Type B pancreatic cell (in vitro differentiated cells): ENCODE results near the gene CSAG1. TPM values are rescaled to one million over a fixed set of nuclear protein-coding genes. Genes with fewer than 3 reads are reported as not detected.
"Not testable (repeated sequence)": the region's sequence is repeated elsewhere in the genome, so short reads cannot be mapped to it uniquely, and the experiment has no call there.

ENCODE experiments used
- DNase-seq: peaks from one replicate; pipeline ENCODE4 v3.0.0; 2021; ENCODE audit warnings: mixed read lengths; ENCODE audit not compliant: unreplicated experiment; ENCODE audit errors: extremely low spot score
- H3K27ac Mint-ChIP-seq: 2 replicates; pipeline ENCODE4 v1.8.0; 2021; ENCODE audit warnings: mild to moderate bottlenecking, mixed read lengths
- H3K27me3 Mint-ChIP-seq: 2 replicates; pipeline ENCODE4 v1.8.0; 2021; ENCODE audit warnings: mixed read lengths
- H3K36me3 Mint-ChIP-seq: 2 replicates; pipeline ENCODE4 v1.8.0; 2021; ENCODE audit warnings: mixed read lengths
- H3K4me1 Mint-ChIP-seq: one replicate; pipeline ENCODE4 v1.8.0; 2021; ENCODE audit warnings: mixed read lengths; ENCODE audit not compliant: unreplicated experiment
- H3K4me3 Mint-ChIP-seq: 2 replicates; pipeline ENCODE4 v1.8.0; 2021; ENCODE audit warnings: mild to moderate bottlenecking, mixed read lengths
- H3K9me3 Mint-ChIP-seq: 2 replicates; pipeline ENCODE4 v1.8.0; 2021; ENCODE audit warnings: mixed read lengths
- total RNA-seq: library from RNA; stranded (reverse); gene quantifications from 2 replicates; pipeline ENCODE4 v1.2.1, GENCODE V29; 2021; ENCODE audit warnings: low replicate concordance
- TF ChIP-seq, protein P1 (sequence below): fragments of 200-600 bp; sonication (generic); conservative IDR thresholded peaks from 2 replicates; pipeline ENCODE4 v1.5.0; 2021; ENCODE audit warnings: antibody characterized with exemption, mild to moderate bottlenecking

CSAG1 gene
- total RNA-seq, 1 donor from 2014 or later = not detected

DNA sequence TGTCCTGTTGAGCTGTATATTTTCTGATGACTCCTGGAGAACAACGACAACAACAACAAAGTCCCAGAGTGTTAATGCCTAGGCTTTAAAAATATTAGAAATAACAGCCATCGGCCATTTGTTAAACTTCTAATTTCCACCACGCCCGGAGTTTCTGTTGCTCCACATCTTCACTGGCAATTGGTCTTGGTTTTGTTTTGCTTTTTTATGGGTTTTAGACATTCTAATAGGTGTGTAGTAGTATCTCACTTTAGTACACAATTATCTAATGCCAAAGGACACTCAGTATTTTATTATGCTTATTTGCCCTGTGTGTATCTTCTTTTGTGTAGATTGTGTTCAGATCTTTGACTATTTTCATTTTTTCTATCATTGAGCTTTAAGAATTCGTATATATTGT is 5.0 kb upstream of the CSAG1 start:
- TF ChIP-seq, protein P1, sequence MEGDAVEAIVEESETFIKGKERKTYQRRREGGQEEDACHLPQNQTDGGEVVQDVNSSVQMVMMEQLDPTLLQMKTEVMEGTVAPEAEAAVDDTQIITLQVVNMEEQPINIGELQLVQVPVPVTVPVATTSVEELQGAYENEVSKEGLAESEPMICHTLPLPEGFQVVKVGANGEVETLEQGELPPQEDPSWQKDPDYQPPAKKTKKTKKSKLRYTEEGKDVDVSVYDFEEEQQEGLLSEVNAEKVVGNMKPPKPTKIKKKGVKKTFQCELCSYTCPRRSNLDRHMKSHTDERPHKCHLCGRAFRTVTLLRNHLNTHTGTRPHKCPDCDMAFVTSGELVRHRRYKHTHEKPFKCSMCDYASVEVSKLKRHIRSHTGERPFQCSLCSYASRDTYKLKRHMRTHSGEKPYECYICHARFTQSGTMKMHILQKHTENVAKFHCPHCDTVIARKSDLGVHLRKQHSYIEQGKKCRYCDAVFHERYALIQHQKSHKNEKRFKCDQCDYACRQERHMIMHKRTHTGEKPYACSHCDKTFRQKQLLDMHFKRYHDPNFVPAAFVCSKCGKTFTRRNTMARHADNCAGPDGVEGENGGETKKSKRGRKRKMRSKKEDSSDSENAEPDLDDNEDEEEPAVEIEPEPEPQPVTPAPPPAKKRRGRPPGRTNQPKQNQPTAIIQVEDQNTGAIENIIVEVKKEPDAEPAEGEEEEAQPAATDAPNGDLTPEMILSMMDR = no peak
- Mint-ChIP-seq H3K4me3 (no peak overlapping the region), H3K27me3 (no peaks in the 10 kb centered on the region)

DNA sequence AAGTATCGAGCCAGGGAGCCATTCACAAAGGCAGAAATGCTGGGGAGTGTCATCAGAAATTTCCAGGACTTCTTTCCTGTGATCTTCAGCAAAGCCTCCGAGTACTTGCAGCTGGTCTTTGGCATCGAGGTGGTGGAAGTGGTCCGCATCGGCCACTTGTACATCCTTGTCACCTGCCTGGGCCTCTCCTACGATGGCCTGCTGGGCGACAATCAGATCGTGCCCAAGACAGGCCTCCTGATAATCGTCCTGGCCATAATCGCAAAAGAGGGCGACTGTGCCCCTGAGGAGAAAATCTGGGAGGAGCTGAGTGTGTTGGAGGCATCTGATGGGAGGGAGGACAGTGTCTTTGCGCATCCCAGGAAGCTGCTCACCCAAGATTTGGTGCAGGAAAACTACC is 3.0 kb upstream of the CSAG1 start:
- not testable (repeated sequence) for H3K27ac Mint-ChIP-seq, H3K36me3 Mint-ChIP-seq

More for the DNA sequence above, 5.0 kb upstream of the CSAG1 start:
- Mint-ChIP-seq H3K9me3 (no peaks in the 10 kb centered on the region), H3K27ac (no peak overlapping the region), H3K36me3 (no peaks in the 10 kb centered on the region), H3K4me1 (no peaks in the 10 kb centered on the region)
- no peak for DNase-seq

DNA sequence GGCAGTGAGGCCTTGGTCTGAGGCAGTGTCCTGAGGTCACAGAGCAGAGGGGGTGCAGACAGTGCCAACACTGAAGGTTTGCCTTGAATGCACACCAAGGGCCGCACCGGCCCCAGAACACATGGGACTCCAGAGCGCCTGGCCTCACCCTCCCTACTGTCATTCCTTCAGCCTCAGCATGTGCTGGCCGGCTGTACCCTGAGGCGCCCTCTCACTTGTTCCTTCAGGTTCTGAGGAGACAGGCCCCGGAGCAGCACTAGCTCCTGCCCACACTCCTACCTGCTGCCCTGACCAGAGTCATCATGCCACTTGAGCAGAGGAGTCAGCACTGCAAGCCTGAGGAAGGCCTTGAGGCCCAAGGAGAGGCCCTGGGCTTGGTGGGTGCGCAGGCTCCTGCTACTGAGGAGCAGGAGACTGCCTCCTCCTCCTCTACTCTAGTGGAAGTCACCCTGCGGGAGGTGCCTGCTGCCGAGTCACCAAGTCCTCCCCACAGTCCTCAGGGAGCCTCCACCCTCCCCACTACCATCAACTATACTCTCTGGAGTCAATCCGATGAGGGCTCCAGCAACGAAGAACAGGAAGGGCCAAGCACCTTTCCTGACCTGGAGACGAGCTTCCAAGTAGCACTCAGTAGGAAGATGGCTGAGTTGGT is 2.5 kb upstream of the CSAG1 start:
- Mint-ChIP-seq H3K4me3 (no peak overlapping the region), H3K4me1 (no peaks in the 10 kb centered on the region), H3K27me3 (peaks cover 3% of the 10 kb centered on the region), H3K36me3 (no peaks in the 10 kb centered on the region), H3K27ac (no peak overlapping the region), H3K9me3 (no peaks in the 10 kb centered on the region)
- TF ChIP-seq, protein P1 = no peak
- no peak for DNase-seq

More for the DNA sequence above, 3.0 kb upstream of the CSAG1 start:
- not testable (repeated sequence) for H3K4me3 Mint-ChIP-seq, H3K27me3 Mint-ChIP-seq, H3K4me1 Mint-ChIP-seq, H3K9me3 Mint-ChIP-seq, DNase-seq

DNA sequence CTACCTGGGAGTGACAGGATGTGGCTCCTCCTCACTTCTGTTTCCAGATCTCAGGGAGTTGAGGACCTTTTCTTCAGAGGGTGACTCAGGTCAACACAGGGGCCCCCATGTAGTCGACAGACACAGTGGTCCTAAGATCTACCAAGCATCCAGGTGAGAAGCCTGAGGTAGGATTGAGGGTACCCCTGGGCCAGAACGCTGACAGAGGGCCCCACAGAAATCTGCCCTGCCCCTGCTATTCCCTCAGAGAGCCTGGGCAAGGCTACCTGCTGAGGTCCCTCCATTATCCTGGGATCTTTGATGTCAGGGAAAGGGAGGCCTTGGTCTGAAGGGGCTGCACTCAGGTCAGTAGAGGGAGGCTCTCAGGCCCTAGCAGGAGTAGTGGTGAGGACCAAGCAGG is 1.6 kb upstream of the CSAG1 start:
- TF ChIP-seq, protein P1 = no peak
- Mint-ChIP-seq H3K4me3 (no peak overlapping the region), H3K27ac (no peak overlapping the region), H3K9me3 (no peaks in the 10 kb centered on the region), H3K4me1 (no peaks in the 10 kb centered on the region), H3K27me3 (peaks cover 3% of the 10 kb centered on the region), H3K36me3 (no peaks in the 10 kb centered on the region)
- no peak for DNase-seq

DNA sequence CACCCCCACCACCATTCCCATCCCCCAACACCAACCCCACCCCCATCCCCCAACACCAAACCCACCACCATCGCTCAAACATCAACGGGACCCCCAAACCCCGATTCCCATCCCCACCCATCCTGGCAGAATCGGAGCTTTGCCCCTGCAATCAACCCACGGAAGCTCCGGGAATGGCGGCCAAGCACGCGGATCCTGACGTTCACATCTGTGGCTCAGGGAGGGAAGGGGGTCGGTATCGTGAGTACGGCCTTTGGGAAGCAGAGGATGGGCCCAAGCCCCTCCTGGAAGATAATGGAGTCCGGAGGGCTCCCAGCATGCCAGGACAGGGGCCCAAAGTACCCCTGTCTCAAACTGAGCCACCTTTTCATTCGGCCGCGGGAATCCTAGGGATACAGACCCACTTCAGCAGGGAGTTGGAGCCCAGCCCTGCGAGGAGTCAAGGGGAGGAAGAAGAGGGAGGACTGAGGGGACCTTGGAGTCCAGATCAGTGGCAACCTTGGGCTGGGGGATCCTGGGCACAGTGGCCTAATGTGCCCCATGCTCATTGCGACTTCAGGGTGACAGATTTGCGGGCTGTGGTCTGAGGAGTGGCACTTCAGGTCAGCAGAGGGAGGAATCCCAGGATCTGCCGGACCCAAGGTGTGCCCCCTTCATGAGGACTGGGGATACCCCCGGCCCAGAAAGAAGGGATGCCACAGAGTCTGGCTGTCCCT is 780 bp upstream of the CSAG1 start:
- not testable (repeated sequence) for H3K9me3 Mint-ChIP-seq, DNase-seq, H3K4me3 Mint-ChIP-seq, H3K27ac Mint-ChIP-seq, H3K27me3 Mint-ChIP-seq, H3K36me3 Mint-ChIP-seq, H3K4me1 Mint-ChIP-seq

DNA sequence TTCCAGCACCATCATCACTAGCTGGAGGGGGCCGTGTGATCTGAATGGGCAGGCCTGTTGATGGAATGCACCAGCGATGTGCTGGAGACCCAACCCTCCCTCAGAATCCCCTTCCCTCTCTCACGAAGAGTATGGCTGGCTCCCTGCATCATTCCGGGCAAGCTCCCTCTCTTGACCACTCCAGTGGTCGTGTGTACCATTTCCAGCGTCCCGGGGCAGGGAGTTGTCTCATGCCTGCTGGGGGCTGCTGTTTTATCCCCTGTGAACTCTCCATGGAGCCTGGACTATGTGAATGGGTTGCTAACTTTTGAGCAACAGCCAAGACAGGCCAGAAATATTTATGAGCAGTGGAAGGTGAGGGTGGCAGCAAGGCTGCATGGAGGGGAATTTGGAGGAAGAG is 8.1 kb downstream of the CSAG1 start:
- Mint-ChIP-seq H3K27me3 (no peaks in the 10 kb centered on the region), H3K9me3 (no peaks in the 10 kb centered on the region), H3K27ac (no peak overlapping the region), H3K36me3 (no peaks in the 10 kb centered on the region), H3K4me1 (no peaks in the 10 kb centered on the region), H3K4me3 (no peak overlapping the region)
- DNase-seq = no peak
- TF ChIP-seq, protein P1 = no peak

DNA sequence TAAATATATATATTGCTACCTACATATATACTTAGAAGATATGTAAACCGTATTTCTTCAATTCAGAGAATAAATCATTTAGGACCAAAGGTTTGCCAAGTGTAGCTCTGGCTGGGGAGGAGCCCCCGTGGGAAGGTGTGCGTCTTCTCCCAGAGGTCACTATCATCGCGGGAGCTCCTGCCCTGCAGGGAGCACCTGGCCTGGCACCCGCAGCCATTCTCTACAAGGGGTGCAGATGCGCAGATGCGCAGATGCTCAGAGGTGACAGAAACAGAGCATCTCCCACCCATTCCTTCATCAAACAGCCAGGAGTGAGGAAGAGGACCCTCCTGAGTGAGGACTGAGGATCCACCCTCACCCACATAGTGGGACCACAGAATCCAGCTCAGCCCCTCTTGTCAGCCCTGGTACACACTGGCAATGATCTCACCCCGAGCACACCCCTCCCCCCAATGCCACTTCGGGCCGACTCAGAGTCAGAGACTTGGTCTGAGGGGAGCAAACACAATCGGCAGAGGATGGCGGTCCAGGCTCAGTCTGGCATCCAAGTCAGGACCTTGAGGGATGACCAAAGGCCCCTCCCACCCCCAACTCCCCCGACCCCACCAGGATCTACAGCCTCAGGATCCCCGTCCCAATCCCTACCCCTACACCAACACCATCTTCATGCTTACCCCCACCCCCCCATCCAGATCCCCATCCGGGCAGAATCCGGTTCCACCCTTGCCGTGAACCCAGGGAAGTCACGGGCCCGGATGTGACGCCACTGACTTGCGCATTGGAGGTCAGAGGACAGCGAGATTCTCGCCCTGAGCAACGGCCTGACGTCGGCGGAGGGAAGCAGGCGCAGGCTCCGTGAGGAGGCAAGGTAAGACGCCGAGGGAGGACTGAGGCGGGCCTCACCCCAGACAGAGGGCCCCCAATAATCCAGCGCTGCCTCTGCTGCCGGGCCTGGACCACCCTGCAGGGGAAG is 19.4 kb downstream of the CSAG1 start, which contains the start of gene MAGEA2B:
MAGEA2B (plus strand) TSS at position 814 of the 973 bp plus-strand sequence. CDS start 2,479 bp downstream, outside the sequence.
- H3K4me1 Mint-ChIP-seq, DNase-seq, H3K27ac Mint-ChIP-seq, H3K9me3 Mint-ChIP-seq, H3K4me3 Mint-ChIP-seq, H3K27me3 Mint-ChIP-seq, H3K36me3 Mint-ChIP-seq: not testable (repeated sequence)

DNA sequence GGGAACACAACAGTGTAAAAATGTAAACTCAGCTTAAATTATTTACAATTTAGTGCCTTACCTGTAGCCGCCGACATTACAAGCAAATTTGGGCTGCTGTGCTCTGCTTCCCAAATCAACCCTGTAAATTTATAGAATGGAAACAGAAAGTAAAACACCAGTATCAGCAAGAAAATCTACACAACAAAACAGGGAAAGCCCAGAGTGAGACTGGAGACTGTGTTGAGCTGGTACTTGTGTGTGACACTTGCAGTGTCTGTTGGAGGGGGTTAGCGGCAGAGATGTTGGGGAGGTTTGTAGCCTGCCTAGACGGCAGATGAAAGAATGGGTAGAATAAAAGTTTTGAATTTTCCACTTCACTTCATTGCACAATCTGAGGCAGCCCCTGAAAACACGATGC is 20.3 kb downstream of the CSAG1 start:
- DNase-seq, H3K27ac Mint-ChIP-seq, H3K4me3 Mint-ChIP-seq, H3K4me1 Mint-ChIP-seq, H3K9me3 Mint-ChIP-seq, H3K36me3 Mint-ChIP-seq, H3K27me3 Mint-ChIP-seq: not testable (repeated sequence)

DNA sequence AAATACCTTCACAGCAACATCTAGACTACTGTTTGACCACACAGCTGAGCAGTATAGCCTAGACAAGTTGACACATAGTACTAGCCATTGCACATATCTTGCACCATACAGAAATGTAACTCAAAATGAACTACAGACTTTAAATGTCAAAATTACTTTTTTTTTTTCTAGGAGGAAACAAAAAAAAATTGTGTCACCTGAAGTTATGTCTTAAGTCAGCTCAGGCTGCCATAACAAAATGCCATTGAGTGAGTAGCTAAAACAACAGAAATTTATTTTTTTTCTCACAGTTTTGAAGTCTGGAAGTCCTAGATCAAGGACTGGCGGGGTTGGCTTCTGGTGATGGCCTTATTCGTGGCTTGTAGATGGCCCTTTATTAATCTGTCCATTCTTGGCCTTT is 24.3 kb downstream of the CSAG1 start, which contains the start of gene CSAG2:
CSAG2 (minus strand) TSS at position 101 of the 400 bp plus-strand sequence. CDS start 161 bp downstream, outside the sequence.
- not testable (repeated sequence) for DNase-seq, H3K9me3 Mint-ChIP-seq, H3K27me3 Mint-ChIP-seq

More for the DNA sequence above, 24.3 kb downstream of the CSAG1 start, which contains the start of gene CSAG2:
- H3K4me3 Mint-ChIP-seq, H3K36me3 Mint-ChIP-seq, H3K4me1 Mint-ChIP-seq, H3K27ac Mint-ChIP-seq: not testable (repeated sequence)
